Gastroesophageal sphincter (tissue), 4 donors: ENCODE results near the gene MRPL38. TPM values are rescaled to one million over a fixed set of nuclear protein-coding genes. Genes with fewer than 3 reads are reported as not detected.

Source experiments
- ATAC-seq: fragments of 150-250 bp; one replicate; pipeline ENCODE4 v1.9.1; 2016; ENCODE audit warnings: mild to moderate bottlenecking, moderate library complexity
- H3K27ac ChIP-seq, 4 donors: fragments of 200-600 bp; sonication (generic) in 3 of 4; 1 replicate in 3 of 4; 2 replicates in 1 of 4; pipeline ENCODE4 v1.5.1; 2016 to 2019
- H3K27me3 ChIP-seq: fragments of 200-600 bp; sonication (generic); one replicate; pipeline ENCODE4 v1.5.1; 2019
- H3K36me3 ChIP-seq, 2 donors: fragments of 200-600 bp; sonication (generic); one replicate each; pipeline ENCODE4 v1.5.1; 2019; ENCODE audit warnings: control low read depth in 1 of 2
- H3K4me1 ChIP-seq, 3 donors: fragments of 200-600 bp; sonication (generic); 1 replicate in 2 of 3; 2 replicates in 1 of 3; pipeline ENCODE4 v1.5.1; 2016 to 2019; ENCODE audit warnings: control low read depth in 2 of 3
- H3K4me3 ChIP-seq, 2 donors: fragments of 200-600 bp; sonication (generic); one replicate each; pipeline ENCODE4 v1.5.1; 2019; ENCODE audit warnings: mild to moderate bottlenecking in 1 of 2, moderate library complexity in 1 of 2
- H3K9me3 ChIP-seq, 3 donors: fragments of 200-600 bp; sonication (generic); one replicate each; pipeline ENCODE4 v1.5.1; 2017 to 2019; ENCODE audit warnings: control low read depth in 2 of 3
- CTCF ChIP-seq, 4 experiments: fragments of 200-600 bp in 2 of 4; fragments of 450-650 bp in 2 of 4; sonication (generic) in 1 of 4; IDR thresholded peaks; one replicate each; pipeline ENCODE4 v1.5.1; 2017 to 2019; ENCODE audit warnings: antibody characterized with exemption in 4 of 4, mild to moderate bottlenecking in 2 of 4, moderate library complexity in 2 of 4
- EP300 ChIP-seq: sonication (generic); formaldehyde crosslinking; IDR thresholded peaks from one replicate; pipeline ENCODE4 v1.6.1; 2017; ENCODE audit warnings: antibody characterized with exemption, mild to moderate bottlenecking
- POLR2A ChIP-seq, 2 donors: fragments of 450-650 bp; IDR thresholded peaks; one replicate each; pipeline ENCODE4 v1.6.1; 2017; ENCODE audit warnings: antibody characterized with exemption in 2 of 2, mild to moderate bottlenecking in 2 of 2, moderate library complexity in 1 of 2
- POLR2AphosphoS5 ChIP-seq: sonication (generic); formaldehyde crosslinking; IDR thresholded peaks from one replicate; pipeline ENCODE4 v1.6.1; 2017; ENCODE audit warnings: antibody characterized with exemption
- WGBS, 2 donors: methylation state at CpG; one replicate each; pipeline ENCODE4 v1.1.5; 2018; ENCODE audit warnings: low coverage in 1 of 2; 5-methylcytosine and 5-hydroxymethylcytosine counted together
- total RNA-seq, 4 donors: library from RNA; depleted of rRNA; stranded (reverse); fragments of >200 nt; gene quantifications; one replicate each; pipeline ENCODE4 v1.1.0, GENCODE V29; 2016

Gene MRPL38
- total RNA-seq, 4 donors from 2014 or later, result 18.4 to 69.6 (median 44.3) TPM

GRCh38 chr17:75899767-75900468 lies 4.8 kb downstream of the MRPL38 start:
- peaks cover 0 to 43% (median 22%) of the 10 kb centered on the region in 3 donors for H3K4me1 ChIP-seq
- no peak overlapping the region for H3K4me3 ChIP-seq
- H3K27me3 ChIP-seq, result no peaks in the 10 kb centered on the region
- H3K36me3 ChIP-seq, result peaks cover 0 to 58% of the 10 kb centered on the region in 2 donors
- TF ChIP-seq CTCF (IDR thresholded peaks at IDR 0.05) (no peak), POLR2AphosphoS5 (no peak), POLR2A (IDR thresholded peaks at IDR 0.05) (no peak), EP300 (no peak)
- H3K27ac ChIP-seq, result no peak overlapping the region
- ATAC-seq, result no peak
- WGBS, 2 donors, result 78% methylated on average over 3 of the region's 23 CpGs; no CpG with 5 or more reads in 1 of the 2 donors
- H3K9me3 ChIP-seq, result no peaks in the 10 kb centered on the region

DNA sequence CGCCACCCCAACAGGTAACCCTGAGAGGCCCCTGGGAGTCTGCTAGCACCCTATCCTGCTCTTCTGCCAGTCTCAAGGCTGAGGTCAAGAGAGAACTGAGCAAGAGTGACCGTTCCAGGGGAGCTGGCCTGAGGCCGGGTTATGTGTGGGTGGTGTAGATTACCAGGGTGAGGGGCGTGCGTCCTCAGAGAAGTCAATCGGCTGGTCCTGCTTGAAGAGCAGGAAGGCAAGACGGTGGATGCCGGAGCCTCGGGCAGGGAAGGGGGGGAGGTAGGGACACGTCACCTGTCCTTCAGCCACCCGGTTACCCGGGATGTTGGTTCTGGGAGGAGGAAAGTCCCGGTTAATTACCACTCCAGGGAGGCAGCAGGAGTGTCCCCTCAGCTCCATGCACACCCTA lies 5.3 kb downstream of the MRPL38 start:
- Histone ChIP-seq H3K36me3 (peaks cover 0 to 58% of the 10 kb centered on the region in 2 donors), H3K4me1 (peaks cover 0 to 48% (median 27%) of the 10 kb centered on the region in 3 donors), H3K4me3 (no peak overlapping the region), H3K9me3 (no peaks in the 10 kb centered on the region), H3K27me3 (no peaks in the 10 kb centered on the region), H3K27ac (no peak overlapping the region)
- TF ChIP-seq POLR2AphosphoS5 (no peak), EP300 (no peak), POLR2A (IDR thresholded peaks at IDR 0.05) (no peak), CTCF (IDR thresholded peaks at IDR 0.05) (no peak)
- WGBS, 2 donors, result 93% methylated on average over 3 of the region's 13 CpGs; no CpG with 5 or more reads in 1 of the 2 donors
- ATAC-seq, result no peak

GRCh38 chr17:75898791-75899190 lies 5.9 kb downstream of the MRPL38 start:
- Histone ChIP-seq H3K27ac (no peak overlapping the region), H3K4me3 (no peak overlapping the region), H3K9me3 (no peaks in the 10 kb centered on the region), H3K36me3 (peaks cover 0 to 58% of the 10 kb centered on the region in 2 donors), H3K4me1 (peaks cover 0 to 48% (median 22%) of the 10 kb centered on the region in 3 donors), H3K27me3 (no peaks in the 10 kb centered on the region)
- TF ChIP-seq POLR2AphosphoS5, result no peak
- no peak for TF ChIP-seq CTCF (IDR thresholded peaks at IDR 0.05)
- no peak for TF ChIP-seq POLR2A (IDR thresholded peaks at IDR 0.05)
- TF ChIP-seq EP300, result no peak
- WGBS, 2 donors, result 80% methylated on average over 2 of the region's 16 CpGs; no CpG with 5 or more reads in 1 of the 2 donors
- ATAC-seq, result no peak

GRCh38 chr17:75898065-75898464 lies 6.6 kb downstream of the MRPL38 start:
- no peaks in the 10 kb centered on the region for H3K9me3 ChIP-seq

More at GRCh38 chr17:75898065-75898464, 6.6 kb downstream of the MRPL38 start:
- no CpG with 5 or more reads among the region's 8 CpGs for WGBS, 2 donors
- Histone ChIP-seq H3K27ac (peak overlapping the region in 3 of 4 donors; percentile 94 to 96 (median 96)), H3K36me3 (peaks cover 0 to 57% of the 10 kb centered on the region in 2 donors), H3K4me1 (peaks cover 0 to 48% (median 23%) of the 10 kb centered on the region in 3 donors), H3K27me3 (no peaks in the 10 kb centered on the region), H3K4me3 (no peak overlapping the region)
- ATAC-seq, result no peak
- TF ChIP-seq CTCF (IDR thresholded peaks at IDR 0.05), result no peak
- no peak for TF ChIP-seq POLR2A (IDR thresholded peaks at IDR 0.05)
- TF ChIP-seq POLR2AphosphoS5, result no peak
- TF ChIP-seq EP300, result no peak
